ENCODE measurements around the gene MLXIP. TPM values are rescaled to one million over a fixed set of nuclear protein-coding genes. Genes with fewer than 3 reads are reported as not detected.

MLXIP gene
- total and polyA plus RNA-seq, 2 of the 13 experiments (the other 11 are each of a cell fraction or from before 2014, with no cell fraction given) = 5.3 to 6.7 TPM

- no peak for TF ChIP-seq ZNF318 (CRISPR knock-in tag; IDR thresholded peaks at IDR 0.05)
- TF ChIP-seq THAP11 (CRISPR knock-in tag; IDR thresholded peaks at IDR 0.05) = no peak
- no peak for TF ChIP-seq ZNF44 (CRISPR knock-in tag; IDR thresholded peaks at IDR 0.05)
- no peak for TF ChIP-seq LBX2 (CRISPR knock-in tag; IDR thresholded peaks at IDR 0.05; ENCODE audit: borderline replicate concordance)
- no peak for TF ChIP-seq ZSCAN25 (CRISPR knock-in tag; IDR thresholded peaks at IDR 0.05)
- TF ChIP-seq CEBPZ (IDR thresholded peaks at IDR 0.05; ENCODE audit: low read length) = no peak
- no peak for TF ChIP-seq ZFP1 (CRISPR knock-in tag; IDR thresholded peaks at IDR 0.05)
- TF ChIP-seq ZBTB7A (CRISPR knock-in tag; IDR thresholded peaks at IDR 0.05) = no peak
- no peak for TF ChIP-seq ZHX2 (IDR thresholded peaks at IDR 0.05; ENCODE audit: low read depth)
- no peak for TF ChIP-seq ZHX2 (CRISPR knock-in tag; IDR thresholded peaks at IDR 0.05; ENCODE audit: borderline replicate concordance)
- no peak for TF ChIP-seq MLX (CRISPR knock-in tag; IDR thresholded peaks at IDR 0.05)
- TF ChIP-seq PCBP1 (IDR thresholded peaks at IDR 0.05; ENCODE audit: borderline replicate concordance, low read depth, low read length) = no peak
These were observed 7.0 kb downstream of the MLXIP start (continued) for GRCh38 chr12:122085591-122085990.
